ENCODE measurements around the gene PRMT2.

The PRMT2 gene

GRCh38 chr21:46655230-46655629 lies 19.8 kb downstream of the PRMT2 start:
- no peak for TF ChIP-seq CTCF (IDR thresholded peaks at IDR 0.05; ENCODE audit: insufficient read depth, low read length, poor library complexity, severe bottlenecking)
- Histone ChIP-seq H3K4me3 (replicated peaks; ENCODE audit: low read depth, low read length) (no peak overlapping the region), H3K27me3 (replicated peaks; ENCODE audit: control insufficient read depth, insufficient read depth, low read length) (no peaks in the 10 kb centered on the region), H3K36me3 (ENCODE audit: control insufficient read depth, insufficient read depth, low read length) (peaks cover 17% of the 10 kb centered on the region)
- DNase-seq (ENCODE audit: extremely low read depth, insufficient read length), result no peak

- Histone ChIP-seq H3K4me3 (replicated peaks; ENCODE audit: low read depth, low read length) (no peak overlapping the region), H3K27me3 (replicated peaks; ENCODE audit: control insufficient read depth, insufficient read depth, low read length) (no peaks in the 10 kb centered on the region), H3K36me3 (ENCODE audit: control insufficient read depth, insufficient read depth, low read length) (peaks cover 11% of the 10 kb centered on the region)
- no peak for DNase-seq (ENCODE audit: extremely low read depth, insufficient read length)
- no peak for TF ChIP-seq CTCF (IDR thresholded peaks at IDR 0.05; ENCODE audit: insufficient read depth, low read length, poor library complexity, severe bottlenecking)
Observed at GRCh38 chr21:46656820-46657219, 21.3 kb downstream of the PRMT2 start.

- TF ChIP-seq CTCF (IDR thresholded peaks at IDR 0.05; ENCODE audit: insufficient read depth, low read length, poor library complexity, severe bottlenecking), result no peak
Observed at GRCh38 chr21:46660505-46660904, 25.0 kb downstream of the PRMT2 start.

GRCh38 chr21:46661211-46661625 lies 25.7 kb downstream of the PRMT2 start:
- DNase-seq (ENCODE audit: extremely low read depth, insufficient read length), result peak; percentile 30
- Histone ChIP-seq H3K27me3 (replicated peaks; ENCODE audit: control insufficient read depth, insufficient read depth, low read length) (no peaks in the 10 kb centered on the region), H3K4me3 (replicated peaks; ENCODE audit: low read depth, low read length) (no peak overlapping the region), H3K36me3 (ENCODE audit: control insufficient read depth, insufficient read depth, low read length) (no peaks in the 10 kb centered on the region; the same call in 1 of the 2 replicates)
- no peak for TF ChIP-seq CTCF (IDR thresholded peaks at IDR 0.05; ENCODE audit: insufficient read depth, low read length, poor library complexity, severe bottlenecking)

More at GRCh38 chr21:46660505-46660904, 25.0 kb downstream of the PRMT2 start:
- Histone ChIP-seq H3K4me3 (replicated peaks; ENCODE audit: low read depth, low read length) (no peak overlapping the region), H3K27me3 (replicated peaks; ENCODE audit: control insufficient read depth, insufficient read depth, low read length) (no peaks in the 10 kb centered on the region), H3K36me3 (ENCODE audit: control insufficient read depth, insufficient read depth, low read length) (peaks cover 2% of the 10 kb centered on the region)
- no peak for DNase-seq (ENCODE audit: extremely low read depth, insufficient read length)

- TF ChIP-seq CTCF (IDR thresholded peaks at IDR 0.05; ENCODE audit: insufficient read depth, low read length, poor library complexity, severe bottlenecking), result no peak
- no peak overlapping the region for H3K4me3 ChIP-seq (replicated peaks; ENCODE audit: low read depth, low read length)
Observed at GRCh38 chr21:46661642-46662366, 26.3 kb downstream of the PRMT2 start.

GRCh38 chr21:46662367-46662654 lies 26.8 kb downstream of the PRMT2 start:
- Histone ChIP-seq H3K27me3 (replicated peaks; ENCODE audit: control insufficient read depth, insufficient read depth, low read length) (no peaks in the 10 kb centered on the region), H3K36me3 (ENCODE audit: control insufficient read depth, insufficient read depth, low read length) (no peaks in the 10 kb centered on the region; the same call in 1 of the 2 replicates), H3K4me3 (replicated peaks; ENCODE audit: low read depth, low read length) (no peak overlapping the region)
- DNase-seq (ENCODE audit: extremely low read depth, insufficient read length), result no peak
- TF ChIP-seq CTCF (IDR thresholded peaks at IDR 0.05; ENCODE audit: insufficient read depth, low read length, poor library complexity, severe bottlenecking), result no peak

More at GRCh38 chr21:46661642-46662366, 26.3 kb downstream of the PRMT2 start:
- Histone ChIP-seq H3K27me3 (replicated peaks; ENCODE audit: control insufficient read depth, insufficient read depth, low read length) (no peaks in the 10 kb centered on the region), H3K36me3 (ENCODE audit: control insufficient read depth, insufficient read depth, low read length) (no peaks in the 10 kb centered on the region; the same call in 1 of the 2 replicates)
- no peak for DNase-seq (ENCODE audit: extremely low read depth, insufficient read length)
